DMS153 (cell line): ENCODE measurements around the gene NUP93.

Experiments used
- DNase-seq: peaks from one replicate; lab custom pipeline; 2025; lab: John Stamatoyannopoulos, UW

Gene NUP93

DNA sequence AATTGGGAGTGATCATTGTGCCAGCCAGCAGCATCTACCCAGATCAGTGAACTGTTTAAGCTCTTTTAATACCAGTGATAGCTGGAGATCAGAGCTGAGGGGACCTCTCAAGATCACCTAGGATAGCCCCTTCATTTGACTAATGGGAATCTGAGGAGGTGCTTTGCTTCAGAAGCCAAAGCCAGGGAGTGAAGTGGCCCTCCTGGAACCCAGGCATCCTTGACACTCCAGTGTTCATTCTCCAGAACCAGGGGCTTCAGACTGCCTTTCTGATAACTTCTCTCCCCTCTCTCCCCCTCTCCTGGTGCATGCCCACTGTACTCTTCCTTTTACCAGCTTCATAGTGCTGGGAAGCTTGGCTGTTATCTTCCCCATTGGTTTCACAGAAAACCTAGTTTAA is 87.1 kb downstream of the NUP93 start:
- no peak for DNase-seq

DNA sequence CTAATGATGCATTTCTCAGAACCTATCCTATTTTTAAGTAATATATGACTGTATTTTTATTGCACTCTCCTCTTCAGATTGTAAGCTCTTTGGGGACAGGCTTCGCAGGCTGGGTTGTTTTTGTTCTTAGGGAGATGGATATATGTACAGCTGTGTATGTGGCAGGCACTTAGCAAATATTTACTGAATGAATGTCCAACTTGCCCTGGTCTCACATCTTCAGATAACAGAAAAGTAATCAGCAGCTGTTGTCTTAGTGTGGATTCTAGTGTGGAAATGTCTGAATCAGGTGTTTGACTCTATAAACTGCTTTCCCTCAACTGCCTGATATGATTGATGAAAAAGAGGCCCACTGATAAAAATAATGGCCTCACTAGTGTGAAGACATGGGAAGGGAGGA is 88.0 kb downstream of the NUP93 start:
- no peak for DNase-seq

DNA sequence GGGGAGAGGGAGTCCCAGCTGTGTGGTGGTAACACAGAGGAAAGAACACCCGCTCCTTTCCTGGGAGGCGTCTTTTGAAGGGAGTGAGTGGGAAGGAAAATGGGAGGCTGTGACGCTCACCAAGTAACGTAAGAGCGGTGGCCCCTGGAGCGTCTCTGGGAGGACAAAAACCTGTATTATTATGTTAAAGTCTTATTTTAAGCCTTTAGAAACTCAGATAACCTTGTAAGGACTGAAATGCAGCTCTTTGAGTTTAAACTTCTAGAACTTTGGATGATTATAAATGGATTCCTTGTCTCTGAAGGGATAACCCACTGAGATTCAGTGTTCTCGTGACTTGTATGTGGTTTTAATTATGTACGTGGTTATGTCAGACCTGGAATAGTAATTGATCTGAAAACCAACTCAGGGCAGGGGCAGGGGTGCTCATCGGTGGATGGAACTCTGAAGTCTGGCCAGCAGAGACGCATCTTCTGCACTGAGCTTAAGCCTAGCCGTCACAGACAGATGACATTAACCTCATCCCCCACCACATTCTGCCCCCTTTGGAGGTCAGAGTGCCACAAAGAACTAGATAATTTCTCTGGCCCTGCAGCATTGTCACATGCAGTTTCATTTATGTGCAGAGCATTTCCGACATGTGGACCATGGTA is 93.3 kb downstream of the NUP93 start:
- no peak for DNase-seq

DNA sequence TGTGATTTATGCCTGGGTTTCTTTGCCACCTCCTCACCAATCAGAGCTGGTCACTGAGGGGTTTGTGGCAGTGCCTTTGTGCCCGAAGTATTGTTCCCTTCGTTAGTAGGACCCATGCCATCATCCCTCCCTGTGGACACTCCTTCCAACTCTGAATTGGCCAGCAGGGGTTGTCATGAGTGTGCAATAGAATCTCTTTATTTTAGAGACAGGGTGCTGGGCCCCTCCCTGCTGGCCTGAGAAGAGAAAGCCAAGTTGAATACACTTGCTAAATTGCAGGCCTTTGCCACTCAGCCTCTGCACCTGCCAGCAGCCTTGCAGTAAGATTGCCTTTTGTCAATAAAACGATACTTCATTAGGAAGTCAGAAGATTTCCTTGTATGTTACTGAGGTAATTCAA is 94.4 kb downstream of the NUP93 start:
- DNase-seq: no peak

DNA sequence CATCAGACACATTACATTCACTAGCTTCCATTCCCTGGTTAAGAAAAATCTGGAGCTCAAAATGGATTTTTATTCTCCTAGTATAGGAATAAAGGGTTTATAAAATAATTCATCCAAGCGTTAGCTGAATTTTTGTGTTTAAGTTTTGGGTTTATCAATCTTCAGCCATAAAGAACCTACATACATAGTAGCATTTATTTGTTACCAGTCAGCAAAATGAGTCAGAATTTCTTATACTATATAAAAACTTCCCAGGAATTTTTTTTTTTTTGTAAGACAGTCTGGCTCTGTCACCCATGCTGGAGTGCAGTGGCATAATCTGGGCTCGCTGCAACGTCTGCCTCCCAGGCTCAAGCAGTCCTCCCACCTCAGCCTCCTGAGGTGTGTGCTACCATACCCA is 94.9 kb downstream of the NUP93 start:
- no peak for DNase-seq

DNA sequence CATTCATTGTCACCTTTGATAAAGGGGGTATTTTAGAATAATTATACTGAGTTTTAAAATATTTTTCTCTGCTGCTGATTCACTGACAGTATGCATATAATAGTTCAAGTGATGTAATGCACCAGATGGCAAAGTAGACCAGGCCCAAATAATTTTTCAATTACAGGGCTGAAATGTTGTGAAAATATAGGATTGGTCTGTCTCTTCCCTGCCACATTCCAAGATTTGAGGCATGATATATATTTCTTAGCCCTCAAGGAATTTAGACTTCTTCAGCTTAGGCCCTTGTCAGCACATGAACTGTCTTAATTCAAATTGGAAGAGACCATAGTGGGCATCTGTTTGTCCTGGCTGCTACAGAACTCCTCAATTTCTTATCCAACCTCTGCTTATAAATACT is 95.9 kb downstream of the NUP93 start:
- no peak for DNase-seq

DNA sequence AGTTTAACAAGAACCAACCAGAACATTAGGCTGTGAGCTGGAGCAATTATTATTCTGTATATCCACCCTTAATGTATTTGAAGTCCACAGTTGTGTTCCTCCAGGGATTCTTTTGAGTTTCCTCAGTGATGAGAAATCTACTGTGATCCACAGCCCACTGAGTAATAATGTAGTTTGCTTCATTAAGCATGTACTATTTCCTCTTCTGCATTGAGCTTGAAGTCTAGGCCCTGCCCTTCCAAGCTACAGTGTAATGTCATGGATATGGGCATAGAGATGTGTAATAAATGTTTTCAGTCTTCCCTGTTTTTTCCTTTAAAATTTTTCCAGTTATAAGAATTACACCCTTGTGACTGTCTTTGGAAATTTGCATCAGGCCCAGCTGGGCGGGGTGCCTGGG is 98.7 kb downstream of the NUP93 start:
- no peak for DNase-seq

DNA sequence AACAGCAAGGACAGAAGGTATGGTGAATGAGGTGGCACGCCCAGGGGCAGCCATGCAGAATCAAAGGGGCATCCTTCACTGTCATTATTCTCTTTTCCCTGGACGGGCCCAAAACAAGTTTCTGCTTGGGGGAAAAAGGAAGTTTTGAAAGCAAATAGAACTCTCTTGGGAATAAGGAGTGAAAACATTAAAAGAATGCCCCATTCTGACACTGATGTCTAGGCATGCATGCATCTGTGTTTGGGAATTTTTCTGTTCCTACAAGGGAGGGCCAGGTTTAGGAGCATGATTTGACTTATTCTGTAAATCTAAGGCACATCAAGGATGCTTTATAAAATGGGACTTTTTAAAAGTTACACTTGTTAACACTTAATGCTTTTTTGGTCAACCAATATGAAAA is 100.7 kb downstream of the NUP93 start:
- DNase-seq: no peak

DNA sequence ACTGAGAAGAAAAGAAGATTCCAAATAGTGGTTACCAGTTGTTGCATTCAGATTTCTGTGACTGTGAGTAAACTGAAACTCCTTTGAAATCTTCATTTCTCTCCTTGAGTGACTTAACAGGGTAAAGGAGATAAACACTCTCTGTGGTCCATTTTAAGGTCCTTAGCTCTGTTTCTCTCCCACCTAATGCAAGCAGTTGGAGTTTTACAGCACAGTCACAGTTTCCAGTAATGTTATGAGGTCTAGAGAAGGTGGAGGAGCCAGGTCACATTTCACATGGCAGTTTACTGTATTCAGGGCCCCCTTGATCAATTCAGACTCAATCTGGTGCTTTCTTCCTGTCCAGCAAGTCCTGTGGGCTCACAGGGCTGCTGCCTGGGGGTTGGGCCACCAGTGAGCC is 102.8 kb downstream of the NUP93 start:
- no peak for DNase-seq

DNA sequence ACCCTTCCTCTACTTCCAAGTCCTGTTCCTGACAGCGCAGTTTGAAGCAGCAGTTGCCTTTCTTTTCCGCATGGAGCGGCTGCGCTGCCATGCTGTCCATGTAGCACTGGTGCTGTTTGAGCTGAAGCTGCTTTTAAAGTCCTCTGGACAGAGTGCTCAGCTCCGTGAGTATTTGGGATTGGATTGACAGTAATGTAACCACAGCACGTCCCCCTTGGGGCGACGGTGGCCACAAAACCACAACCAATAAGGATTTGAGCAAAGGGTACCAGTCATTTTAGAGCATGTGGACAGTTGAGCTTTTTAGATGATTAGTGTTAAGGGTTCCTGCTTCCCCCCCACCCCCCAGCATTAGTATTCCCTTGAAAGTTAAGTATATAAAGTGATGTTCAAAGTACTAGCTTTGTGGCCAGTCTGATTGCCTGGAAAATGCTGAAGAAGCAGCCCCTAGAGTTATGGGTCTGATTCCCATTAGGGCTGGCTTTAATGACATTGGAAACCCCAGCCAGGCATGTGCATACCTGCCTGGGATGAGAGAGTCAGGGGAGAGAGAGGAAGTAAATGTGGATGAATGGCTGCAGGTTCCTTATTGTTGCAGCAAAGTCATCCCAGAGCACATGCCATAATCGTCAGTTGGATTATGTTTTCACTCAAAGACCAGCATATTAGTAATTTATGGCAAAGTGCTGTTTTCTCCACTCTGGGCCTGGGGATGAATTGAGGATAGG is 103.5 kb downstream of the NUP93 start:
- DNase-seq: no peak

DNA sequence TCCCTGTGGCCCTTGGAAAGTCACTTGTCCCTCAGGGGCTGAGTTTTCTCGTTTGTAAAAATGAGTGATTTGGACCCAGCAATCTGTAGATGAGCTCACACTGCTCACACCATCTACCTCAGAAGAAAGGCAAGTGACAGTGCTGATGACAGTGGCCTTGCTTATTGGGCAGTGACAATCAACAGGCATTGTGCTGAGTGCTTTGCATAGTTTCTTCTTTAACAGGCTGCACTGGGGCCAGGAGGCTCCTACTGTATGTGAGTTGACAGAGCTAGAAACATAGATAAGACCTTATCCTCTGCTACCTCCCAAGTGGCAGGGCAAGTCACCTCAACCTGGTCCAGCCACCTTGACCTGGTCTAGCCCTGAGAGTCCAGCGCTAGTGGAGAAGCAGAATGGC is 105.4 kb downstream of the NUP93 start:
- DNase-seq: no peak

DNA sequence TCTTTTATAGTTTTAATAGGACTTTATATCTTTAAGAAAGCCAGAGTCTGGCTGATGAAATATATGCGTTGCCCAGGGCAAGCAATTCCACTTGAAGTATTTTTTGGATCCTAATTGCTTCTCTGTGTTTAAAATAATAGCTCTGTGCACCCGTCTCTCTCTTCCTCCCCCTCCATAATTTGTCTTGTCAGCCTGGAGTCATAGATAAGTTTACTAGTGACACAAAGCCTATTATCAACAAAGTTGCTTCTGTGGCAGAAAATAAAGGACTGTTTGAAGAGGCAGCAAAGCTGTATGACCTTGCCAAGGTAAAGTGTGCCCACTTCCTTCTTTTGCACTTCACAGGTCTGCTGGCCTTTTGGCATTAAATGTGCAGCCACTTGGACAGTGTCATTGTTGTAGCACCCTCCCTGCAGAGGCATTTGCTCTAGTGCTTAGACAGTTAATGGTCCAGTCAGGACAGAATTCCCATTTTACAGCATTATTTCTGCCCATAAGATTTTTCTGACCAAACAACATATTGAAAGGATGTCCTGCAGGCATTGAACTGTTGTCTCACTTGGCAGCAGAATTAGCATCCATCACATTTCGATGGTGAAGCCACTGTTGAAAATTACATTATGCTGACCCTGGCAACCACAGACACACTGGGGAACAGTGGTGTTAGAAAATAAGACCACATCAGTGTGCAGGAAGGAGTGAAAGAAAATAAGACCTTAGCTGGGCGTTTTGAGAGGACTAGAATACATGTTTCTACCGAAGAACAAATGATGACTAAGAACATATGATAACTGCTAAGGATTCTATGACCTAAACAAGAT is 106.7 kb downstream of the NUP93 start:
- no peak for DNase-seq

DNA sequence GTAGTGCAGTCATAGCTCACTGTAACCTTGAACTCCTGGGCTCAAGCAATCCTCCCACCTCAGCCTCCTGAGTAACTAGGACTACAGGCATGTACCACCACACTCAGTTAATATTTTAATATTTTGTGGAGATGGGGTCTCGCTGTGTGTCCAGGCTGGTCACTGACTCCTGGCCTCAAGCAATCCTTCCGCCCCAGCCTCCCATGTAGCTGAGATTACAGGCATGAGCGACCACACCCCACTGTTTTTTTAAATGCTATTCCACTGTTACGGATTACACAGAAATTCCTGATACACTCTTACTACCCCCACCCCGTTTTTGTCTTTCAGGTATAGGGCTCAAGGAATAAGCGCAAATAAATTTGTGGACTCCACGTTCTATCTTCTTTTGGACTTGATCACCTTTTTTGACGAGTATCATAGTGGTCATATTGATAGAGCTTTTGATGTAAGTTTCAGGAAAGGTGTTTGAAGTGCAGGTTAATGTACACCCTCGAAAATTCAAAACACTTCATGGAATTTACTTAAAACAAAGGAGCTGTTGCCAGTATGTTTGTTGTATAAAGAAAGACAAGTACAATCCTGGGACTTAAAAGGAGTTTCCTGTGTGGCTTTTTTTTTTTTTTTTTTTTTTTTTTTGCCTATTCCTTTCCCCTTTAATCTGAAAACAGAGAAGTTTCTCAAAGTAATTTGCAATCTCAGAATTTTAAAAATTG is 108.9 kb downstream of the NUP93 start:
- DNase-seq: no peak

DNA sequence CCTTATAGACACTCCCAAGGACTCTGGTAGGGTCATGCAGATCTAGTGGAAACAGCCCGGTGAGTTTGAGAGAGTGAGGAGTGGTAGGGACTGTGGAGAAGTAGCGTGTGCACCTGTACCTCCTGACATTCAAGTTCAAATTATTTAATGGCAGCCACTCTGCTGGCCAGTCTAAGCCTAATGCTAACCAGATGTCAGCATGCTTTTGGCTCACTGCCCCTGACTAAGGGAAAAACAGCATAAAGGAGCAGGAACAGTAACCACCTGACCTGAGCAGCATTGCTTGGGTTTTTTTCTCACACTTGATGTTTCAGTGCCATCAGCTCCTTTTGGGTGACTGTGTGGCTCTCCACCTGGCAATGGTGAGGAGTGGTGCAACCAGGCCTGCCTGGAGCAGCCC is 111.3 kb downstream of the NUP93 start:
- no peak for DNase-seq

DNA sequence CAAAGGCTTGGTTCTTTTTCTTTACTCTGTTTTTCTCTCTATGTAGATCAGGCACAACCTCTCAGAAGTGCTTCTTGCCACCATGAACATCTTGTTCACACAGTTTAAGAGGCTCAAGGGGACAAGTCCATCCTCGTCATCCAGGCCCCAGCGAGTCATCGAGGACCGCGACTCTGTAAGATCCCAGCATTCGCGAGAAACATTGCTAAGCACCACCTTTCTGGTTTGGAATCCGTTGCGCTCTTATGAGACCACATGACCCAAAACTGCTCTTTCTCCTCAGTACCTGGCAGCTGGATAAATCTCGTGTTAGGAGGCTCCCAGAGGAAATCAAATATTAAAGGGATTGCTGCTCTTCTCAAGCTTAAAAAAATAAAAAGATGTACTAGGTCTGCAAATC is 111.7 kb downstream of the NUP93 start:
- DNase-seq: no peak

DNA sequence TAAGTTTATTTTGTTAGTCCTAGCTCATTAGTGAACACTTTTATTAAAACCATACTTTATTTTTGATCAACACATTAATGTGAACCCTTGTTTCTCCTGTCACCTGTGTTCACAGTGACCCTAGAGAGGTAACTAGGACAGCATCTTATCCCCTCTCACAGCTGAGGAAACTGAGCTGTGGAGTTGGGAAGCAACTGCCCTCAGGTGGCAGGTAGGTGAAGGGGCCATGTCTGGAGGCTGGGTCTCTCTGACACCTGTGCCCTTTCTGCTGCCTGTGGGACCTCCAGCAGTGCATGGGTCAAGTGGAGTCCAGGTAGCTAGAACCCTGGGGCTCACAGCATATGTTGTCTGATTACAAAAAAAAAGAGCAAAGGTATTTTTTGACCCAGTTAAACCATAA is 112.2 kb downstream of the NUP93 start:
- DNase-seq: no peak

DNA sequence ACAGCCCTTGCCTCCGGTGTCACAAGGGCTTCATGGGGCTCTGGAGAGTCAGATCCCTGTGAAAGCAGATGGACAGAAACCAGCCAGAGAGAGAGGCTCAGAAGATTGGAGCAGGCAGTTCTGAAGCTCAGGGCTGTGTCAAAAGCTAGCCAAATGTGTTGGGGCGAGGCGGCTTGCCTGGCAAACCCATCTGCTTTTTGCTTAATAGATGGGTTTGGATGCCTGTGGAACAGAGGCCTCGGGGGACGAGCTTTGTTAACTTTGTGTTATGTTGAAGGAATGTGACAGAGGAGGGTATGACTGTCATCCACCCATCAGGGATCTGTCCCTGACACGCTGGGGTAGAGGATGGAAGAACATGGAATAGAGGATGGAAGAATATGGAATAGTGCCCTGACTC is 114.1 kb downstream of the NUP93 start:
- no peak for DNase-seq

DNA sequence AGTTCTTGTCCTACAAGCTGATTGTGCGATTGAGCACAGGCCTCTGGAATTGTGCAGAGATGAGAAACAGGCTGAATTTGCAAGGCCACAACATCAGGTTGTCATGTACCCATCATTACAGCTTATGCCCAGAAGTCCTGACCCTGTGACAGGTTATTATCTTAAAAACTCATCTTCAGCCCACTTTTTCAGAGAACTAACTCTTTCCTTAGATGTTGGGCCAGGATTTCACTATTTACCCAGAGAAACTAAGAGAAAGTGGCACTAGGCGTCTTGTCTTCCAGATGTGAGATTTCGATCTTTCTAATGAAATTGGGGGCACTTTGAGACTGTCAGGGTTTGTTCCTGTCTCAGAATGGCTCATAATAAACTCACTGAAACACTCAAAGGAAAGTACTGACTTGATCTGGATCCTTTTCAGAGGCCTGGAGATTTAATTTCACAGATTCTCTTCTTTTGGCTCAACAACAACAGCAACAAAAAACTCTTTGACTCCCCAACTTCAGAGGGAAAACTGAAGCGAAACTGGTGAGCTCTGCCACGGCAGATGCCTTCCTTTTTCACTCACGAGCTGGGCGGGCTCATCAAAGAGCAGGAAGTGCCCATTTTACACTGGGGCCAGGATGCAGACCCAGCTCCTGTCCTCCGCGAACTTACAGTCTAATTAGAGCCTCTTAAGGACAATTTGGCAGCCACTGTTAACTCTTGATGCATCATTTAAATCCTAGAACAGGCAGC is 117.4 kb downstream of the NUP93 start:
- no peak for DNase-seq

DNA sequence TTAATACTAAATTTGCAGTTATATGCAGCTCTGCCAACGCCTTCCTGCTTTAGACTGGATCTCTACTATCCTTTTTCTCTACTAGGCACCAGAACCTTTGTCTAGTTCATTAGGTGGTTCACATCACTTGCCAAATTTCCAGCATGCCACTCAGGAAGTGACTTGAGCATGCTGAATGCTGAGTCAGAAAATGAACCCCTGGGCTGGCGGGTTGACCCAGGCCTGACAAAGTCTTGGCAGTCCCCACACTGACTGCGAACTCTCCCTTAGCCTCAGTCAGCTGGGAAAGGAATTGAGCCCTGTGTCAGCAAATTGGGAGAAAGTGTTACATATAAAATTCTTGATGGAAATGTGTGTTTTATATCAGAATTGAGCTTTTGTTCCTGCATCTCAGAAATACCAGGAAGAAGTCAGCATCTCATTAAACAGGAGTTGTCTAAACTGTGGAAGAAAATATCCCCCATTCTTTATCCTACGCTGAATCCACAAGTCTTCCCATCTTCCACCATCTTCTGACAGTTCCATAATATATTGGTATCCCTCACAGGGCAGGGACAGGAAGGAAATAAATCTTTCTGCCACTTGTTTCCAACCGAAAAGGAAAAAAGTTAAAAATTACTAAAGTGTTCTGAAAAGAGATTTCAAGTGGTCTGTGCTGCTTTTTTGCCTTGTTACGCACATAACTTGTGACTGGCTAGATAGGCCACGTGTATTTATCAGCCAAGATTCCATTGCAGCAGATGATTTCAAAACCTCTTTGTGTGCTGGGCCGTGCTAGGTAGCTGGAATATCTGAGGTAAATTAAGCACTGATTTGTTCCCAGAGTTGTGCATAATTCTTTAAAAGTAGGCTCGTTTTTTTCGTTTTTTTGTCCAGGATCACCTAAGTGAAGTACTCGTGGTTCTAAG is 118.4 kb downstream of the NUP93 start:
- no peak for DNase-seq

DNA sequence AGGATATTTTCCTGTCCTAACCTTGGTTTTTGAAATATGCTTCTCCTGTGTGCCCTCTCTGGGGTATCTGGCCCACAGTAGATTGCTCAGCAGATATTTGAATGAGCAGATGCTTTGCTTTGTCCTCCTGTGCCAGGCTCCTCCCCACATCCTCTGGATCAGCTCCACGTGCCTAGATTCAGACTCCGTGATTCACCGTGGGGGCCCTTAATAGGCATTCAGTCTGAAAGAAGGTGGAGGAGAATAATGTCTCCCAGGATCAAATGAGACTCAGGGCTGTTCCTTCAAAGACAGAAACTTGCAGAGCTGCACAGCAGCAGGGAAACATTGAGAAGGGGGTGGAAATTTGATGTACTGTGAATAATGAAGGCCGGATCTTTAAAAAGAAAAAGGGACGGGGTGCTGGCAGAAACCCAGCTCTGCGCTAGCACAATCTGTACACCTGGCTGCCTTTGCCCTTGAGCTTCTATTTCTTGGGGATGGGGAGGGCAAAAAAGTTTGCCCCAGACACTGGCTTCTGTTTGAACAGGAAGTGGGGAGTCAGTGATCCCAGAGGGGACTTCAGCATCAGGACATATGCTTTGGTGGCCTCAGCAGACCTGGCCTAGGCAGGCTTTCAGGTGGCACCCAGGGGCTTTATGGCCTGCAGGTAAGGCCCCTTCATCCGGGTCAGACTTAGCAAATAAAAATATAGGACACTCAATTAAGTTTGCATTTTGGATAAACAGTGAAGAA is 119.2 kb downstream of the NUP93 start:
- no peak for DNase-seq
